ENCODE measurements around the gene EMC1. TPM values are rescaled to one million over a fixed set of nuclear protein-coding genes. Genes with fewer than 3 reads are reported as not detected.
"Not testable (repeated sequence)": the region's sequence is repeated elsewhere in the genome, so short reads cannot be mapped to it uniquely, and the experiment has no call there.

EMC1 gene
- total RNA-seq (26.6 and 37.0 TPM in 2 replicates), polyA plus RNA-seq (25.0 and 33.3 TPM in 2 replicates)

DNA sequence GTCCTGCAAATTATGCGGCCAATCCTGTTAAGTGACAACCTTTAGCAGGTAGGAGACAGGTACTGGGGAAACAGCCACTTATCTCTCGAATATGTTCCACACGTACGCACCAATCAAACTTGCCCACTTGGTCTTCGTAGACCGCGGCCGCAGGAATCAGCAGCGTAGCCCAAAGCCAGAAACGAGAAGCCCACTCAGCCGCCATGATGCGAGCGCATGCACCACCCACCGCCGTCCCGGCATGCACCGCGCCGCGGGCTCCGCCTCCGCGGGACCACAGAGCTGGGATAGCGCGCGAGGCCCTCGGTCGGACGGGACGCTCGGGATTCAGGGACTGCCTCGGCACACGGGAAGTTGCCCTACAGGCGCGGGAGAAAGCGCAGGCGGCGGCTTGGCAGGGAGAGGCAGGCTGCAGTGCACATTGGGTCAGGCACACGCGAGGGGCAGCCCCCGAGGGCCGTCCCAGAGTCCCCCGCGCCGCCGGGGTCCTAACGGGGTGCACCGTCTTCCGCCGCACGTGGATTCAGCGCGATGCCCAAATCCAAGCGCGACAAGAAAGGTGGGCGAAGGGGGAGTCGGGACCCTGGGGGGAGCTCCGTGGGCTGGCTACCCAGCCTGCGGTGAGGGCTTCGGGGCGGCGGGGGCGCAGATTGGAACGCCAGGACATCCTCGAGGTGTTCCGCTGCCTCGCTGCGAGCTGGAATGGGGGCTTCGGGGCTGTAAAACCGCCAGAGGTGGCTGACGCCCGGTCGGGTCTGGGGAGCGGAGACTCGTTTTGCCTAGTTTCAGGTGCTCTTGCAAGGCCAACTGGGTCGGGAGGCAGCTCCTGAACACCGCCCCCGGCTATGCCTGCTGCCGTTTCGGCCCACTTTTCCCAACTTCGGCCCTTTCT is at the start of gene EMC1, which contains the start of gene MRTO4:
Gene EMC1, minus strand, starts transcription at position 220 of the 892 bp plus-strand sequence. Its CDS starts 15 bp downstream, at position 205.
Gene MRTO4, plus strand, starts transcription at position 501 of the 892 bp plus-strand sequence. Its CDS starts 31 bp downstream, at position 532.
- Histone ChIP-seq H3K36me3 (peaks cover 2% of the 10 kb centered on the region), H3K4me3 (peak within 1 kb of the TSS; percentile 83), H3K27ac (peak within 1 kb of the TSS; percentile 96), H3K4me1 (ENCODE audit: low read depth) (peaks cover 16% of the 10 kb centered on the region), H3K27me3 (no peaks in the 10 kb centered on the region), H3K9me3 (ENCODE audit: low read depth) (no peaks in the 10 kb centered on the region)
- peak; percentile 84 to 89 for DNase-seq (ENCODE audit: low read depth in 1 of 2, low spot score in 1 of 2)
- TF ChIP-seq, protein P1, sequence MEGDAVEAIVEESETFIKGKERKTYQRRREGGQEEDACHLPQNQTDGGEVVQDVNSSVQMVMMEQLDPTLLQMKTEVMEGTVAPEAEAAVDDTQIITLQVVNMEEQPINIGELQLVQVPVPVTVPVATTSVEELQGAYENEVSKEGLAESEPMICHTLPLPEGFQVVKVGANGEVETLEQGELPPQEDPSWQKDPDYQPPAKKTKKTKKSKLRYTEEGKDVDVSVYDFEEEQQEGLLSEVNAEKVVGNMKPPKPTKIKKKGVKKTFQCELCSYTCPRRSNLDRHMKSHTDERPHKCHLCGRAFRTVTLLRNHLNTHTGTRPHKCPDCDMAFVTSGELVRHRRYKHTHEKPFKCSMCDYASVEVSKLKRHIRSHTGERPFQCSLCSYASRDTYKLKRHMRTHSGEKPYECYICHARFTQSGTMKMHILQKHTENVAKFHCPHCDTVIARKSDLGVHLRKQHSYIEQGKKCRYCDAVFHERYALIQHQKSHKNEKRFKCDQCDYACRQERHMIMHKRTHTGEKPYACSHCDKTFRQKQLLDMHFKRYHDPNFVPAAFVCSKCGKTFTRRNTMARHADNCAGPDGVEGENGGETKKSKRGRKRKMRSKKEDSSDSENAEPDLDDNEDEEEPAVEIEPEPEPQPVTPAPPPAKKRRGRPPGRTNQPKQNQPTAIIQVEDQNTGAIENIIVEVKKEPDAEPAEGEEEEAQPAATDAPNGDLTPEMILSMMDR (IDR thresholded peaks at IDR 0.05; ENCODE audit: low read depth, low read length): no peak

DNA sequence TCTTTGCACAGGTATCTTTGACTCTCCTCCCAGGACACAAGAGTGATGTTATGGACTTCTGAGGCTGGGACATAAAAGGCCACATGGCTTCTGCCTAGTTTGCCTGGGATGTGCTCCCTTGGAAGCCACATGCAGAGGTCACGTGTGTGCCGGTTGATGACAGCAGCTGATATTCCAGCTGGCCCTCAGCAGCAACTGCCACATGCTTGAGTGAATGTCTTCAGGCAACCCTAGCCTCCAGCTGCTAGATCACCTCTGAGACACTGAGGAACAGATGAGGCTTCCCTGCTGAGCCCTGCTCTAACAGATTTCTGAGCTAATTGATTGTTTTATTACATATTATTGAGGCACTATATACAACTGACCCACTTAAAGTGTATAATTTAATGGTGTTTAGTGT is 48.9 kb upstream of the EMC1 start:
- no peak overlapping the region for H3K27ac ChIP-seq
- H3K4me3 ChIP-seq: no peak overlapping the region
- no peak for DNase-seq (ENCODE audit: low read depth in 1 of 2, low spot score in 1 of 2)
- TF ChIP-seq, protein P1 (IDR thresholded peaks at IDR 0.05; ENCODE audit: low read depth, low read length): no peak
- no peaks in the 10 kb centered on the region for H3K27me3 ChIP-seq
- H3K4me1 ChIP-seq (ENCODE audit: low read depth): no peaks in the 10 kb centered on the region
- H3K9me3 ChIP-seq (ENCODE audit: low read depth): no peaks in the 10 kb centered on the region
- peaks cover 13% of the 10 kb centered on the region for H3K36me3 ChIP-seq

DNA sequence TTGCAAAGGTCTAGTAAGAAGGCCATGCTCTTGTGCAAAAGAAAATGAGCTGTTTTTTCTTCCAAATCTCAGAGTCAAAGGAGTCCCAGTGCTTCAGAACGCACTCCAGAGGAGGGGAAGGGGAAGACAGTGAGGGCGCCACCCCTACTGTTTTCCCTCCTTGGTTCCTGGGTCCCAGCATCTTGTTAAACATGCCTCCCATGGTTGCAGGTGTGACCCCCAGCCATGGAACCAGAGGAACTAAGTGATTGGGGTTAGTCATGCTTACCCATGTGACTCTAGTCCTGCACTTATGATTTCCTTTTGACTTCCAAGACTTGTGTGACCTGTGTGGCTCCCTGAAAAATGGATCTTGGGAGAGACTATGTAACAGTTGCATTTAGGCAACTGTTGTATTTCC is 43.3 kb upstream of the EMC1 start:
- no peaks in the 10 kb centered on the region for H3K4me1 ChIP-seq (ENCODE audit: low read depth)
- TF ChIP-seq, protein P1 (IDR thresholded peaks at IDR 0.05; ENCODE audit: low read depth, low read length): no peak

DNA sequence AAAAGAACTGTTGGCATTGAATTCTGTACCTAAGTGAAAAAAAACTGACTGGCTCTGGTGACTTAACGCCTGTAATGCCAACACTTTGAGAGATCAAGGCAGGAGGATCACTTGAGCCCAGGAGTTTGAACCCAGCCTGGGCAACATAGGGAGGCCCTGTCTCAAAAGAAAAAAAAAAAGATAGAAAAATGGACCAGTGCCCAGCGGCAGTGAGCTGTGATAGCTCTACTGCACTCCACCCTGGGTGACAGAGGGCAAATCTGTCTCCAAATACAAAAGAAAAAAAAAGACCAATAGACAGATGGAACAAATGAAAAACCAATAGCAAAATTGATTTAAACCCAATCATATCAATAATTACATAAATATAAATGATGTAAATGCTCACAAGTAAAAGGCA is 37.9 kb upstream of the EMC1 start:
- DNase-seq (ENCODE audit: low read depth in 1 of 2, low spot score in 1 of 2): no peak
- Histone ChIP-seq H3K27me3 (peaks cover 19% of the 10 kb centered on the region), H3K4me3 (no peak overlapping the region), H3K4me1 (ENCODE audit: low read depth) (no peaks in the 10 kb centered on the region), H3K9me3 (ENCODE audit: low read depth) (no peaks in the 10 kb centered on the region), H3K27ac (no peak overlapping the region), H3K36me3 (no peaks in the 10 kb centered on the region)
- TF ChIP-seq, protein P1 (IDR thresholded peaks at IDR 0.05; ENCODE audit: low read depth, low read length): no peak

More for the DNA sequence above, 43.3 kb upstream of the EMC1 start:
- H3K4me3 ChIP-seq: no peak overlapping the region
- no peak for DNase-seq (ENCODE audit: low read depth in 1 of 2, low spot score in 1 of 2)
- H3K27ac ChIP-seq: no peak overlapping the region
- no peaks in the 10 kb centered on the region for H3K9me3 ChIP-seq (ENCODE audit: low read depth)
- H3K27me3 ChIP-seq: peaks cover 4% of the 10 kb centered on the region
- H3K36me3 ChIP-seq: no peaks in the 10 kb centered on the region

DNA sequence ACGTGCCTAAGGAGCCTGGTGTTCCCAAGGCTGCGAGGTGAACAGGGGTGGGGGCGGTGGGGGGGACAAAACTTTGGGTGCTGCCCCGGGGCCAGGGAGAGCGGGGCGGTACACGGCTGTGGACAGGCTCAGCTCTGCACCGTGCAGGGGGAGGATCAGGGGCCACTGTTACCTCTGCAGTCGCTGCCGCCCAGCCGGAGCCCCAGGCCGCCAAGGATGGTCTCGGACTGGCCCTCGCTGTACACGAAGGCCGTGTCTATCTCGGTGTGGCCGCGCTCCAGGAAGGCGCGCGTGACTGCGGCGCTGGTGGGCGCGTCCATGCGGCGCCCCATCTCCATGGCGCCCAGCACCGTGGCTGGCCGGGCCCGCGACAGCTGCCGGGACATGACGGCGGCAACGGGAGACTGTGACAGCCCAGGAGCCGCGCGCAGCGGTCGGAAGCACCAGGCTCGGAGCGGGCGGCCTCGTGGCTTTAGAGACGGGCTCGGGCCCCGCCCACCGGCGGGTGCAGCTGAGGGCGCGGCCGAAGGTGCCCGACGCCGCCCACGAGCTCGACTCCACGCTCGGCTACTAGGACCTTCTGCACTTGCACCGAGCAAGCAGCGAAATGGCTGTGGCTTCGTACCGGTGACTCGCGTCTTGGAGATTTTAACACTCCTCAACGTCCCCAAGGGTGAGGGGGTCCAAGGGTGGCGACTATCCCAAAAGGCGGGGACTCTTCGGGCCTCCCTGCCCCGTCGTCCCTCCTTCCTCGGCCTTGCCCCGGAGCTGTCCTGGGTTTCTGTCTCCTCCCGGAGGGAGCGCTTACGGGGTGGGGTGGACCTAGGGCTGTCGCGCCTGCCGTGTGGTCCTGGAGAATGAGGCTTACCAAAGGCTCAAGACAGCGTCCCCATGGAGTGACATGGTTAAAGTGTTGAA is 37.3 kb upstream of the EMC1 start, which contains the start of gene AKR7A3:
Gene AKR7A3, minus strand, starts transcription at position 447 of the 918 bp plus-strand sequence. Its CDS starts 61 bp downstream, at position 386.
- H3K36me3 ChIP-seq; H3K27ac ChIP-seq; H3K4me1 ChIP-seq (ENCODE audit: low read depth); H3K9me3 ChIP-seq (ENCODE audit: low read depth); H3K4me3 ChIP-seq: not testable (repeated sequence)
- peaks cover 19% of the 10 kb centered on the region for H3K27me3 ChIP-seq
- peak; percentile 34 to 42 for DNase-seq (ENCODE audit: low read depth in 1 of 2, low spot score in 1 of 2)
